ENCODE data around the gene RUNX1. TPM values are rescaled to one million over a fixed set of nuclear protein-coding genes. Genes with fewer than 3 reads are reported as not detected.

Gene RUNX1
- total and polyA plus RNA-seq, 10 donors = 4.8 to 70.0 (median 43.6) TPM

- Histone ChIP-seq H3K4me1 (peaks cover 26 to 98% (median 51%) of the 10 kb centered on the region in 6 donors), H3K27me3 (replicated peaks in 1 of 7) (peaks cover 0 to 7% (median 0%) of the 10 kb centered on the region in 7 donors), H3K4me3 (peak overlapping the region; percentile 3 to 65 (median 26)), H3K9me3 (no peaks in the 10 kb centered on the region), H3K36me3 (peaks cover 0 to 4% (median under 1%) of the 10 kb centered on the region in 6 donors), H3K27ac (peak overlapping the region; percentile 71 to 95 (median 88))
- WGBS, 5 donors = 4 to 6% (median 5%) methylated on average over 44 to 45 of the region's 45 CpGs
- TF ChIP-seq CTCF (IDR thresholded peaks at IDR 0.05 in 8 of 11, conservative IDR thresholded peaks at IDR 0.05 in 3 of 11) (peak in 2 of 11 experiments; percentile 23 to 31), POLR2AphosphoS5 (IDR thresholded peaks at IDR 0.05) (peak; percentile 86 to 93 (median 86)), POLR2A (IDR thresholded peaks at IDR 0.05) (no peak)
- intact Hi-C loops (cut with DNase I; ENCODE audit: low total_unique reads) = no loop called here
- peak; percentile 98 for DNase-seq
These were observed 22.2 kb downstream of the RUNX1 start for GRCh38 chr21:35026617-35027562.

GRCh38 chr21:35026153-35026500 lies 23.0 kb downstream of the RUNX1 start:
- H3K4me1 ChIP-seq = peaks cover 26 to 98% (median 53%) of the 10 kb centered on the region in 6 donors
- peak overlapping the region; percentile 3 to 65 (median 26) for H3K4me3 ChIP-seq
- H3K9me3 ChIP-seq = no peaks in the 10 kb centered on the region
- H3K27me3 ChIP-seq (replicated peaks in 1 of 7) = peaks cover 0 to 7% (median 0%) of the 10 kb centered on the region in 7 donors
- WGBS, 5 donors = 26 to 46% (median 34%) methylated on average over 5 of the region's 5 CpGs
- intact Hi-C loops (cut with DNase I; ENCODE audit: low total_unique reads) = no loop called here
- no peak for TF ChIP-seq CTCF (IDR thresholded peaks at IDR 0.05 in 8 of 11, conservative IDR thresholded peaks at IDR 0.05 in 3 of 11)
- no peak for TF ChIP-seq POLR2AphosphoS5 (IDR thresholded peaks at IDR 0.05)
- no peak for TF ChIP-seq POLR2A (IDR thresholded peaks at IDR 0.05)
- no peak for DNase-seq
- H3K27ac ChIP-seq = peak overlapping the region; percentile 71 to 95 (median 88)
- peaks cover 0 to 9% (median 3%) of the 10 kb centered on the region in 6 donors for H3K36me3 ChIP-seq

- TF ChIP-seq POLR2AphosphoS5 (IDR thresholded peaks at IDR 0.05) = no peak
- no peak for TF ChIP-seq CTCF (IDR thresholded peaks at IDR 0.05 in 8 of 11, conservative IDR thresholded peaks at IDR 0.05 in 3 of 11)
- TF ChIP-seq POLR2A (IDR thresholded peaks at IDR 0.05) = no peak
These were observed 23.6 kb downstream of the RUNX1 start for GRCh38 chr21:35025206-35026152.

More at GRCh38 chr21:35025206-35026152, 23.6 kb downstream of the RUNX1 start:
- Histone ChIP-seq H3K27ac (peak overlapping the region; percentile 71 to 95 (median 88)), H3K4me1 (peaks cover 26 to 98% (median 54%) of the 10 kb centered on the region in 6 donors), H3K27me3 (replicated peaks in 1 of 7) (peaks cover 0 to 7% (median 0%) of the 10 kb centered on the region in 7 donors), H3K36me3 (peaks cover 0 to 9% (median 3%) of the 10 kb centered on the region in 6 donors), H3K9me3 (no peaks in the 10 kb centered on the region), H3K4me3 (peak overlapping the region in 2 of 8 donors; percentile 30 to 65)
- DNase-seq = no peak
- intact Hi-C loops (cut with DNase I; ENCODE audit: low total_unique reads) = no loop called here
- 46 to 70% (median 63%) methylated on average over 12 of the region's 12 CpGs for WGBS, 5 donors

Measured in spleen (tissue), 11 donors.